Measurements from ENCODE around the gene HM13.
A peak's percentile ranks its signal among the peaks of the same experiment; 100 is the strongest.
"Not testable (repeated sequence)": the region's sequence is repeated elsewhere in the genome, so short reads cannot be mapped to it uniquely, and the experiment has no call there.

HM13 gene

GRCh38 chr20:31514154-31515071 lies at the start of gene HM13:
Gene HM13 (plus strand): TSS chr20:31514442. CDS start chr20:31514552, 110 bp downstream.
- DNase-seq (ENCODE audit: low read depth, low spot score) = peak; percentile 68

GRCh38 chr20:31470946-31471345 lies 43.3 kb upstream of the HM13 start:
- not testable (repeated sequence) for DNase-seq (ENCODE audit: low read depth, low spot score)

GRCh38 chr20:31472395-31473330 lies 41.6 kb upstream of the HM13 start:
- DNase-seq (ENCODE audit: low read depth, low spot score) = no peak

GRCh38 chr20:31473331-31474096 lies 40.7 kb upstream of the HM13 start:
- DNase-seq (ENCODE audit: low read depth, low spot score) = no peak

- DNase-seq (ENCODE audit: low read depth, low spot score) = no peak
Observed at GRCh38 chr20:31474097-31474436, 40.2 kb upstream of the HM13 start.

GRCh38 chr20:31474758-31475427 lies 39.3 kb upstream of the HM13 start, which contains the start of the genes DEFB124 and REM1:
Gene DEFB124 (minus strand): TSS chr20:31475127. CDS start chr20:31473013, 2,114 bp downstream.
Gene REM1 (plus strand): TSS chr20:31475288. CDS start chr20:31476446, 1,158 bp downstream.
- no peak for DNase-seq (ENCODE audit: low read depth, low spot score)

- DNase-seq (ENCODE audit: low read depth, low spot score) = no peak
Observed at GRCh38 chr20:31475472-31476293, 38.6 kb upstream of the HM13 start.

GRCh38 chr20:31476294-31476585 lies 38.0 kb upstream of the HM13 start:
- no peak for DNase-seq (ENCODE audit: low read depth, low spot score)

- no peak for DNase-seq (ENCODE audit: low read depth, low spot score)
Observed at GRCh38 chr20:31476643-31477215, 37.5 kb upstream of the HM13 start.

- DNase-seq (ENCODE audit: low read depth, low spot score) = no peak
Observed at GRCh38 chr20:31484001-31484400, 30.2 kb upstream of the HM13 start.

GRCh38 chr20:31485450-31486339 lies 28.5 kb upstream of the HM13 start:
- DNase-seq (ENCODE audit: low read depth, low spot score) = no peak

- no peak for DNase-seq (ENCODE audit: low read depth, low spot score)
Observed at GRCh38 chr20:31488115-31488514, 26.1 kb upstream of the HM13 start.

- DNase-seq (ENCODE audit: low read depth, low spot score) = no peak
Observed at GRCh38 chr20:31489152-31489551, 25.1 kb upstream of the HM13 start.

GRCh38 chr20:31490752-31491151 lies 23.5 kb upstream of the HM13 start:
- DNase-seq (ENCODE audit: low read depth, low spot score) = no peak

GRCh38 chr20:31494131-31494530 lies 20.1 kb upstream of the HM13 start:
- no peak for DNase-seq (ENCODE audit: low read depth, low spot score)

GRCh38 chr20:31496761-31497295 lies 17.4 kb upstream of the HM13 start:
- DNase-seq (ENCODE audit: low read depth, low spot score) = no peak

- DNase-seq (ENCODE audit: low read depth, low spot score) = no peak
Observed at GRCh38 chr20:31497838-31498540, 16.3 kb upstream of the HM13 start.

- no peak for DNase-seq (ENCODE audit: low read depth, low spot score)
Observed at GRCh38 chr20:31500527-31500926, 13.7 kb upstream of the HM13 start.
